Astrocyte (in vitro differentiated cells and primary cell): ENCODE data around the gene ARHGEF37. TPM values are rescaled to one million over a fixed set of nuclear protein-coding genes. Genes with fewer than 3 reads are reported as not detected.

Source experiments
- DNase-seq: peaks from one replicate; pipeline ENCODE4 v3.0.0-alpha.2; 2010; ENCODE audit warnings: low read depth
- FAIRE-seq: peaks from 2 replicates; lab custom pipeline; 2011; peaks lifted over from hg19 to GRCh38; lab: Jason Lieb, UNC
- H2AFZ ChIP-seq: 2 replicates; pipeline ENCODE4 v1.6.0; 2012; ENCODE audit warnings: low read depth, low read length, inconsistent platforms
- H3K27ac ChIP-seq: 2 replicates; pipeline ENCODE4 v1.5.1; 2011; ENCODE audit warnings: low read depth, low read length, inconsistent platforms
- H3K27me3 ChIP-seq: 2 replicates; pipeline ENCODE4 v1.6.0; 2011; ENCODE audit warnings: low read length, inconsistent platforms; ENCODE audit not compliant: insufficient read depth
- H3K36me3 ChIP-seq: 2 replicates; pipeline ENCODE4 v1.5.1; 2011; ENCODE audit warnings: low read length, inconsistent platforms; ENCODE audit not compliant: insufficient read depth
- H3K4me1 ChIP-seq: 2 replicates; pipeline ENCODE4 v1.5.1; 2011; ENCODE audit warnings: low read length, inconsistent platforms; ENCODE audit not compliant: insufficient read depth
- H3K4me2 ChIP-seq: 2 replicates; pipeline ENCODE4 v1.6.0; 2012; ENCODE audit warnings: low read length, inconsistent platforms
- H3K4me3 ChIP-seq: 2 replicates; pipeline ENCODE4 v1.5.1; 2011; ENCODE audit warnings: low read depth, mild to moderate bottlenecking, low read length, inconsistent platforms; ENCODE audit not compliant: insufficient read depth
- H3K79me2 ChIP-seq: 2 replicates; pipeline ENCODE4 v1.6.0; 2012; ENCODE audit warnings: mild to moderate bottlenecking, low read length, inconsistent platforms; ENCODE audit not compliant: insufficient read depth
- H3K9ac ChIP-seq: 2 replicates; pipeline ENCODE4 v1.6.0; 2012; ENCODE audit warnings: mild to moderate bottlenecking, low read length, inconsistent platforms
- H3K9me3 ChIP-seq: 2 replicates; pipeline ENCODE4 v1.5.1; 2012; ENCODE audit warnings: low read depth, mild to moderate bottlenecking, low read length, inconsistent platforms; ENCODE audit not compliant: insufficient read depth
- H4K20me1 ChIP-seq: 2 replicates; pipeline ENCODE4 v1.6.0; 2012; ENCODE audit warnings: low read length, inconsistent platforms; ENCODE audit not compliant: insufficient read depth
- H3K27ac Mint-ChIP-seq: one replicate; pipeline ENCODE4 v1.8.0; 2021; ENCODE audit warnings: mild to moderate bottlenecking, mixed read lengths; ENCODE audit not compliant: unreplicated experiment
- H3K27me3 Mint-ChIP-seq: one replicate; pipeline ENCODE4 v1.8.0; 2021; ENCODE audit warnings: low read depth, mixed read lengths; ENCODE audit not compliant: unreplicated experiment
- H3K36me3 Mint-ChIP-seq: one replicate; pipeline ENCODE4 v1.8.0; 2021; ENCODE audit warnings: low read depth, mixed read lengths; ENCODE audit not compliant: unreplicated experiment
- H3K4me1 Mint-ChIP-seq: one replicate; pipeline ENCODE4 v1.8.0; 2021; ENCODE audit warnings: low read depth, mixed read lengths; ENCODE audit not compliant: unreplicated experiment
- H3K4me3 Mint-ChIP-seq: one replicate; pipeline ENCODE4 v1.8.0; 2021; ENCODE audit warnings: mild to moderate bottlenecking, moderate library complexity, mixed read lengths; ENCODE audit not compliant: unreplicated experiment
- H3K9me3 Mint-ChIP-seq: one replicate; pipeline ENCODE4 v1.8.0; 2021; ENCODE audit warnings: mild to moderate bottlenecking, mixed read lengths; ENCODE audit not compliant: unreplicated experiment
- EZH2 ChIP-seq: IDR thresholded peaks from 2 replicates; pipeline ENCODE4 v1.6.1; 2012; ENCODE audit warnings: mild to moderate bottlenecking, low read length, inconsistent platforms; ENCODE audit not compliant: insufficient read depth
- total RNA-seq: library from RNA; stranded (reverse); gene quantifications from 2 replicates; pipeline ENCODE4 v1.2.1, GENCODE V29; 2021
- TF ChIP-seq, protein P1 (sequence below): IDR thresholded peaks from 2 replicates; pipeline ENCODE4 v1.5.1; 2011; ENCODE audit warnings: low read depth, mild to moderate bottlenecking, inconsistent platforms, low read length, moderate library complexity; ENCODE audit not compliant: insufficient read depth

The ARHGEF37 gene
- total RNA-seq, 1 donor from 2014 or later, result 2.3 TPM

GRCh38 chr5:149638546-149639241 lies 57.4 kb downstream of the ARHGEF37 start:
- Histone ChIP-seq H3K9me3 (no peaks in the 10 kb centered on the region), H3K27ac (no peak overlapping the region), H3K79me2 (no peaks in the 10 kb centered on the region), H4K20me1 (no peaks in the 10 kb centered on the region), H3K4me2 (no peak overlapping the region), H3K9ac (no peak overlapping the region), H3K4me3 (no peak overlapping the region), H2AFZ (no peak overlapping the region), H3K4me1 (peaks cover 4% of the 10 kb centered on the region), H3K27me3 (peaks cover 1% of the 10 kb centered on the region), H3K36me3 (no peaks in the 10 kb centered on the region)
- no peaks in the 10 kb centered on the region for H3K36me3 Mint-ChIP-seq
- H3K4me3 Mint-ChIP-seq, result no peak overlapping the region
- no peaks in the 10 kb centered on the region for H3K4me1 Mint-ChIP-seq
- TF ChIP-seq EZH2, result no peak
- TF ChIP-seq, protein P1, sequence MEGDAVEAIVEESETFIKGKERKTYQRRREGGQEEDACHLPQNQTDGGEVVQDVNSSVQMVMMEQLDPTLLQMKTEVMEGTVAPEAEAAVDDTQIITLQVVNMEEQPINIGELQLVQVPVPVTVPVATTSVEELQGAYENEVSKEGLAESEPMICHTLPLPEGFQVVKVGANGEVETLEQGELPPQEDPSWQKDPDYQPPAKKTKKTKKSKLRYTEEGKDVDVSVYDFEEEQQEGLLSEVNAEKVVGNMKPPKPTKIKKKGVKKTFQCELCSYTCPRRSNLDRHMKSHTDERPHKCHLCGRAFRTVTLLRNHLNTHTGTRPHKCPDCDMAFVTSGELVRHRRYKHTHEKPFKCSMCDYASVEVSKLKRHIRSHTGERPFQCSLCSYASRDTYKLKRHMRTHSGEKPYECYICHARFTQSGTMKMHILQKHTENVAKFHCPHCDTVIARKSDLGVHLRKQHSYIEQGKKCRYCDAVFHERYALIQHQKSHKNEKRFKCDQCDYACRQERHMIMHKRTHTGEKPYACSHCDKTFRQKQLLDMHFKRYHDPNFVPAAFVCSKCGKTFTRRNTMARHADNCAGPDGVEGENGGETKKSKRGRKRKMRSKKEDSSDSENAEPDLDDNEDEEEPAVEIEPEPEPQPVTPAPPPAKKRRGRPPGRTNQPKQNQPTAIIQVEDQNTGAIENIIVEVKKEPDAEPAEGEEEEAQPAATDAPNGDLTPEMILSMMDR, result no peak
- FAIRE-seq (no peak), DNase-seq (no peak)
- H3K27me3 Mint-ChIP-seq, result peaks cover 14% of the 10 kb centered on the region
- H3K9me3 Mint-ChIP-seq, result no peaks in the 10 kb centered on the region
- no peak overlapping the region for H3K27ac Mint-ChIP-seq

- no peaks in the 10 kb centered on the region for H3K4me1 Mint-ChIP-seq
- no peaks in the 10 kb centered on the region for H3K9me3 Mint-ChIP-seq
- Histone ChIP-seq H3K27me3 (peaks cover 6% of the 10 kb centered on the region), H4K20me1 (no peaks in the 10 kb centered on the region), H2AFZ (no peak overlapping the region), H3K27ac (no peak overlapping the region), H3K9ac (no peak overlapping the region), H3K36me3 (no peaks in the 10 kb centered on the region), H3K4me1 (no peaks in the 10 kb centered on the region), H3K9me3 (no peaks in the 10 kb centered on the region), H3K4me2 (no peak overlapping the region), H3K4me3 (no peak overlapping the region), H3K79me2 (no peaks in the 10 kb centered on the region)
- TF ChIP-seq EZH2, result no peak
- TF ChIP-seq, protein P1, result no peak
- H3K27me3 Mint-ChIP-seq, result peaks cover 17% of the 10 kb centered on the region
- no peaks in the 10 kb centered on the region for H3K36me3 Mint-ChIP-seq
- no peak overlapping the region for H3K27ac Mint-ChIP-seq
- no peak for FAIRE-seq
- no peak for DNase-seq
- H3K4me3 Mint-ChIP-seq, result no peak overlapping the region
These were observed 58.4 kb downstream of the ARHGEF37 start for GRCh38 chr5:149639737-149640136.

DNA sequence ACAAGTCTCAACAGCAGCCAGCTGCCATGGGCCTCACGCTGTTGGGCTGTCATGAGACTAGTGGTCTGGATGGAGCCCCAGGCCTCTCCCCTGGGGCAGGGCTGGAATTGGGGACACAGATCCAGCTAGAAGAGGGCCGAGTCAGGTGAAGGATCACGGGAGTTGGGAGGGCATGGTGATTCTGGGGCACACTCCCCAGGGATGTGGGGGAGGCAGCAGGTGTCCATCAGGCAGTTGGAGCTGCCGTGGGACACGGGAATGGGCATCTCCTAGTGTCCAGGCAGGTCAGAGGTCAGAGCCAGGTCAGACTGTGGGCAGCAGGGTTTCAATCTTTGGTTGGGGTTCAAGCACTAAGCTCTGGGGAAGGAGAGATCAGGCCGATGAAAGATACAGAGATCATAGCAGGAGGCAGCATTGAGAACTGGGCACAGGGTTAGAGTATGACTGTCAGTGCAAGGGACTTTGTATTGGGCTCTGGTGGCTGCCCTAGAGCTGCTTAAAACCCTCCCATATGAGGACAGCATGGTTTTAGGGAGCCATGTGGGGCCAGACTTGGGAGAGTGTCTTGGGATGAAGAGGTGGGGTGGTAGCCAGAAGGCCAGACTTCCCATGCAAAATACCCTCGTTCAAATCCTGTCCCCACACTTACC lies 59.2 kb downstream of the ARHGEF37 start:
- Mint-ChIP-seq H3K27me3 (peaks cover 21% of the 10 kb centered on the region), H3K36me3 (no peaks in the 10 kb centered on the region), H3K27ac (peak overlapping the region; percentile 29), H3K4me1 (no peaks in the 10 kb centered on the region), H3K9me3 (no peaks in the 10 kb centered on the region), H3K4me3 (no peak overlapping the region)
- Histone ChIP-seq H3K79me2 (no peaks in the 10 kb centered on the region), H3K9ac (no peak overlapping the region), H3K36me3 (no peaks in the 10 kb centered on the region), H4K20me1 (no peaks in the 10 kb centered on the region), H3K4me2 (no peak overlapping the region), H3K9me3 (no peaks in the 10 kb centered on the region), H2AFZ (peak overlapping the region; percentile 5), H3K4me3 (no peak overlapping the region), H3K27ac (no peak overlapping the region), H3K27me3 (peaks cover 6% of the 10 kb centered on the region), H3K4me1 (no peaks in the 10 kb centered on the region)
- TF ChIP-seq, protein P1, result no peak
- TF ChIP-seq EZH2, result no peak
- FAIRE-seq (no peak), DNase-seq (no peak)
